ENCODE results near the gene ESYT3. TPM values are rescaled to one million over a fixed set of nuclear protein-coding genes. Genes with fewer than 3 reads are reported as not detected.
"Not testable (repeated sequence)": the region's sequence is repeated elsewhere in the genome, so short reads cannot be mapped to it uniquely, and the experiment has no call there.

The ESYT3 gene
- total and polyA plus RNA-seq, 9 donors, result 9.0 to 14.6 (median 11.1) TPM

- H3K27me3 ChIP-seq (ENCODE audit: control insufficient read depth, insufficient read depth, low read length); H3K36me3 ChIP-seq (ENCODE audit: control insufficient read depth, insufficient read depth, low read length); DNase-seq; H3K27ac ChIP-seq (ENCODE audit: low read length); H3K4me1 ChIP-seq (ENCODE audit: control insufficient read depth, insufficient read depth, low read length); H3K4me3 ChIP-seq (ENCODE audit: low read length): not testable (repeated sequence)
- 100% methylated on average over 2 of the region's 6 CpGs for WGBS (ENCODE audit: insufficient coverage)
- H3K9me3 ChIP-seq (replicated peaks; ENCODE audit: control insufficient read depth, low read depth, low read length), result peaks cover 20% of the 10 kb centered on the region
These were observed 52.2 kb downstream of the ESYT3 start for GRCh38 chr3:138486580-138486979.

GRCh38 chr3:138491971-138492370, 57.6 kb downstream of the ESYT3 start:
- DNase-seq, result no peak
- Histone ChIP-seq H3K9me3 (replicated peaks; ENCODE audit: control insufficient read depth, low read depth, low read length) (peaks cover 14% of the 10 kb centered on the region), H3K27me3 (ENCODE audit: control insufficient read depth, insufficient read depth, low read length) (no peaks in the 10 kb centered on the region), H3K4me3 (ENCODE audit: low read length) (no peak overlapping the region), H3K4me1 (ENCODE audit: control insufficient read depth, insufficient read depth, low read length) (no peaks in the 10 kb centered on the region), H3K36me3 (ENCODE audit: control insufficient read depth, insufficient read depth, low read length) (peaks cover 4% of the 10 kb centered on the region), H3K27ac (ENCODE audit: low read length) (no peak overlapping the region)
- 86% methylated on average over 1 of the region's 1 CpG for WGBS (ENCODE audit: insufficient coverage)

GRCh38 chr3:138492980-138493675, 58.7 kb downstream of the ESYT3 start:
- Histone ChIP-seq H3K4me1 (ENCODE audit: control insufficient read depth, insufficient read depth, low read length) (no peaks in the 10 kb centered on the region), H3K4me3 (ENCODE audit: low read length) (no peak overlapping the region), H3K27me3 (ENCODE audit: control insufficient read depth, insufficient read depth, low read length) (no peaks in the 10 kb centered on the region), H3K36me3 (ENCODE audit: control insufficient read depth, insufficient read depth, low read length) (peaks cover 4% of the 10 kb centered on the region), H3K9me3 (replicated peaks; ENCODE audit: control insufficient read depth, low read depth, low read length) (peaks cover 7% of the 10 kb centered on the region), H3K27ac (ENCODE audit: low read length) (no peak overlapping the region)
- 83% methylated on average over 3 of the region's 4 CpGs for WGBS (ENCODE audit: insufficient coverage)
- DNase-seq, result no peak

GRCh38 chr3:138493804-138494606, 59.6 kb downstream of the ESYT3 start:
- DNase-seq, result no peak
- no peaks in the 10 kb centered on the region for H3K4me1 ChIP-seq (ENCODE audit: control insufficient read depth, insufficient read depth, low read length)
- no peak overlapping the region for H3K4me3 ChIP-seq (ENCODE audit: low read length)
- peaks cover 3% of the 10 kb centered on the region for H3K9me3 ChIP-seq (replicated peaks; ENCODE audit: control insufficient read depth, low read depth, low read length)
- no peak overlapping the region for H3K27ac ChIP-seq (ENCODE audit: low read length)
- no peaks in the 10 kb centered on the region for H3K27me3 ChIP-seq (ENCODE audit: control insufficient read depth, insufficient read depth, low read length)
- no CpG with 5 or more reads among the region's 3 CpGs for WGBS (ENCODE audit: insufficient coverage)
- peaks cover 4% of the 10 kb centered on the region for H3K36me3 ChIP-seq (ENCODE audit: control insufficient read depth, insufficient read depth, low read length)

- H3K4me3 ChIP-seq (ENCODE audit: low read length), result no peak overlapping the region
- H3K27me3 ChIP-seq (ENCODE audit: control insufficient read depth, insufficient read depth, low read length), result no peaks in the 10 kb centered on the region
- peaks cover 6% of the 10 kb centered on the region for H3K36me3 ChIP-seq (ENCODE audit: control insufficient read depth, insufficient read depth, low read length)
- H3K4me1 ChIP-seq (ENCODE audit: control insufficient read depth, insufficient read depth, low read length), result no peaks in the 10 kb centered on the region
- H3K9me3 ChIP-seq (replicated peaks; ENCODE audit: control insufficient read depth, low read depth, low read length), result no peaks in the 10 kb centered on the region
- H3K27ac ChIP-seq (ENCODE audit: low read length), result no peak overlapping the region
- DNase-seq, result peak; percentile 25
These were observed 60.2 kb downstream of the ESYT3 start for GRCh38 chr3:138494607-138494929.

- not testable (repeated sequence) for DNase-seq; H3K4me3 ChIP-seq (ENCODE audit: low read length); H3K27me3 ChIP-seq (ENCODE audit: control insufficient read depth, insufficient read depth, low read length); H3K27ac ChIP-seq (ENCODE audit: low read length); H3K4me1 ChIP-seq (ENCODE audit: control insufficient read depth, insufficient read depth, low read length); H3K9me3 ChIP-seq (replicated peaks; ENCODE audit: control insufficient read depth, low read depth, low read length)
- peaks cover 11% of the 10 kb centered on the region for H3K36me3 ChIP-seq (ENCODE audit: control insufficient read depth, insufficient read depth, low read length)
- WGBS (ENCODE audit: insufficient coverage), result 100% methylated on average over 1 of the region's 3 CpGs
These were observed 61.2 kb downstream of the ESYT3 start for GRCh38 chr3:138495638-138496037.

GRCh38 chr3:138496436-138496835, 62.0 kb downstream of the ESYT3 start:
- H3K4me3 ChIP-seq (ENCODE audit: low read length), result no peak overlapping the region
- WGBS (ENCODE audit: insufficient coverage), result 100% methylated on average over 1 of the region's 2 CpGs
- no peak overlapping the region for H3K27ac ChIP-seq (ENCODE audit: low read length)

GRCh38 chr3:138497021-138497420, 62.6 kb downstream of the ESYT3 start:
- DNase-seq, result no peak
- Histone ChIP-seq H3K4me3 (ENCODE audit: low read length) (no peak overlapping the region), H3K27me3 (ENCODE audit: control insufficient read depth, insufficient read depth, low read length) (no peaks in the 10 kb centered on the region), H3K4me1 (ENCODE audit: control insufficient read depth, insufficient read depth, low read length) (no peaks in the 10 kb centered on the region), H3K27ac (ENCODE audit: low read length) (no peak overlapping the region), H3K9me3 (replicated peaks; ENCODE audit: control insufficient read depth, low read depth, low read length) (no peaks in the 10 kb centered on the region), H3K36me3 (ENCODE audit: control insufficient read depth, insufficient read depth, low read length) (peaks cover 11% of the 10 kb centered on the region)

More at GRCh38 chr3:138496436-138496835, 62.0 kb downstream of the ESYT3 start:
- no peaks in the 10 kb centered on the region for H3K27me3 ChIP-seq (ENCODE audit: control insufficient read depth, insufficient read depth, low read length)
- no peaks in the 10 kb centered on the region for H3K9me3 ChIP-seq (replicated peaks; ENCODE audit: control insufficient read depth, low read depth, low read length)
- no peak for DNase-seq
- H3K36me3 ChIP-seq (ENCODE audit: control insufficient read depth, insufficient read depth, low read length), result peaks cover 11% of the 10 kb centered on the region
- H3K4me1 ChIP-seq (ENCODE audit: control insufficient read depth, insufficient read depth, low read length), result no peaks in the 10 kb centered on the region

- no CpG with 5 or more reads among the region's 1 CpG for WGBS (ENCODE audit: insufficient coverage)
- no peaks in the 10 kb centered on the region for H3K9me3 ChIP-seq (replicated peaks; ENCODE audit: control insufficient read depth, low read depth, low read length)
- H3K27ac ChIP-seq (ENCODE audit: low read length), result no peak overlapping the region
- no peak for DNase-seq
- no peaks in the 10 kb centered on the region for H3K4me1 ChIP-seq (ENCODE audit: control insufficient read depth, insufficient read depth, low read length)
- no peaks in the 10 kb centered on the region for H3K27me3 ChIP-seq (ENCODE audit: control insufficient read depth, insufficient read depth, low read length)
- peaks cover 10% of the 10 kb centered on the region for H3K36me3 ChIP-seq (ENCODE audit: control insufficient read depth, insufficient read depth, low read length)
- no peak overlapping the region for H3K4me3 ChIP-seq (ENCODE audit: low read length)
These were observed 63.4 kb downstream of the ESYT3 start for GRCh38 chr3:138497851-138498250.

GRCh38 chr3:138498991-138499390, 64.6 kb downstream of the ESYT3 start:
- DNase-seq, result no peak
- no peaks in the 10 kb centered on the region for H3K27me3 ChIP-seq (ENCODE audit: control insufficient read depth, insufficient read depth, low read length)
- no peaks in the 10 kb centered on the region for H3K9me3 ChIP-seq (replicated peaks; ENCODE audit: control insufficient read depth, low read depth, low read length)

More at GRCh38 chr3:138498991-138499390, 64.6 kb downstream of the ESYT3 start:
- Histone ChIP-seq H3K4me1 (ENCODE audit: control insufficient read depth, insufficient read depth, low read length) (no peaks in the 10 kb centered on the region), H3K36me3 (ENCODE audit: control insufficient read depth, insufficient read depth, low read length) (peaks cover 6% of the 10 kb centered on the region), H3K27ac (ENCODE audit: low read length) (no peak overlapping the region), H3K4me3 (ENCODE audit: low read length) (no peak overlapping the region)
